HepG2 (cell line): ENCODE results near the gene DDX31. TPM values are rescaled to one million over a fixed set of nuclear protein-coding genes. Genes with fewer than 3 reads are reported as not detected.

Source experiments
- AGO2 ChIP-seq: fragments of 200-400 bp; formaldehyde crosslinking; optimal IDR thresholded peaks from 2 replicates; pipeline ENCODE3; 2017; ENCODE audit warnings: mild to moderate bottlenecking, low read depth, low read length, moderate library complexity
- ASH2L ChIP-seq: fragments of 300-600, 200-600 bp; sonication (generic); IDR thresholded peaks from 2 replicates; pipeline ENCODE4 v1.7.0; 2017; ENCODE audit warnings: low read depth, mild to moderate bottlenecking, moderate library complexity, mixed read lengths, low read length; ENCODE audit not compliant: insufficient read length
- ATF6 ChIP-seq: sonication (generic); formaldehyde crosslinking; conservative IDR thresholded peaks from 2 replicates; pipeline ENCODE4 v1.4.0; 2020; ENCODE audit warnings: missing genetic modification reagents
- CC2D1A ChIP-seq: sonication (generic); formaldehyde crosslinking; IDR thresholded peaks from 2 replicates; pipeline ENCODE4 v1.8.1; 2023; ENCODE audit warnings: mild to moderate bottlenecking, missing genetic modification reagents
- CENPX ChIP-seq: sonication (generic); formaldehyde crosslinking; IDR thresholded peaks from 2 replicates; pipeline ENCODE4 v1.9.0; 2021; ENCODE audit warnings: mild to moderate bottlenecking, missing genetic modification reagents, moderate library complexity
- JARID2 ChIP-seq: sonication (generic); formaldehyde crosslinking; IDR thresholded peaks from 2 replicates; pipeline ENCODE4 v1.8.1; 2023; ENCODE audit warnings: missing genetic modification reagents, inconsistent platforms; ENCODE audit not compliant: insufficient replicate concordance
- JUND ChIP-seq: sonication (generic); formaldehyde crosslinking; IDR thresholded peaks from 2 replicates; pipeline ENCODE4 v1.8.0; 2022; ENCODE audit warnings: mild to moderate bottlenecking, missing genetic modification reagents
- RAD51 ChIP-seq: fragments of 450-650 bp; IDR thresholded peaks from 2 replicates; pipeline ENCODE4 v1.6.1; 2016; ENCODE audit warnings: borderline replicate concordance
- SMC3 ChIP-seq: IDR thresholded peaks from 2 replicates; pipeline ENCODE4 v1.6.1; 2011; ENCODE audit warnings: low read length, improper control_type of control experiment
- TAF1 ChIP-seq: sonication (generic); formaldehyde crosslinking; IDR thresholded peaks from 2 replicates; pipeline ENCODE4 v1.4.0; 2020; ENCODE audit warnings: missing genetic modification reagents
- ZBTB4 ChIP-seq: sonication (generic); formaldehyde crosslinking; IDR thresholded peaks from 2 replicates; pipeline ENCODE4 v1.4.0; 2020; ENCODE audit warnings: missing genetic modification reagents, mild to moderate bottlenecking, borderline replicate concordance
- ZMYM3 ChIP-seq: sonication (generic); formaldehyde crosslinking; IDR thresholded peaks from 2 replicates; pipeline ENCODE4 v1.5.1; 2020; ENCODE audit warnings: mild to moderate bottlenecking, missing genetic modification reagents
- ZNF143 ChIP-seq: sonication (generic); formaldehyde crosslinking; IDR thresholded peaks from 2 replicates; pipeline ENCODE4 v1.4.0; 2020; ENCODE audit warnings: missing genetic modification reagents
- ZNF331 ChIP-seq: sonication (generic); formaldehyde crosslinking; IDR thresholded peaks from 2 replicates; pipeline ENCODE4 v1.4.0; 2020; ENCODE audit warnings: missing genetic modification reagents
- ZNF547 ChIP-seq: sonication (generic); formaldehyde crosslinking; IDR thresholded peaks from 2 replicates; pipeline ENCODE4 v1.5.1; 2020; ENCODE audit warnings: mild to moderate bottlenecking, missing genetic modification reagents
- ZNF737 ChIP-seq: sonication (generic); formaldehyde crosslinking; IDR thresholded peaks from 2 replicates; pipeline ENCODE4 v1.5.0; 2020; ENCODE audit warnings: missing genetic modification reagents, mild to moderate bottlenecking, borderline replicate concordance
- ZNF777 ChIP-seq: sonication (generic); formaldehyde crosslinking; IDR thresholded peaks from 2 replicates; pipeline ENCODE4 v1.4.0; 2020; ENCODE audit warnings: missing genetic modification reagents
- polyA plus RNA-seq, 8 experiments: library from polyadenylated mRNA; depleted of rRNA in 3 of 8; stranded (reverse) in 7 of 8; unstranded in 1 of 8; fragments of >200 nt; fragmentation: Illumina TruSeq in 4 of 8; extraction: Trizol in 4 of 8; gene quantifications; 2 replicates each; pipeline versions ENCODE4 v1.2.1 to v1.2.3, GENCODE V29; 2011 to 2016; ENCODE audit warnings: low read depth in 4 of 8, missing spikeins in 1 of 8, mixed read lengths in 1 of 8; ENCODE audit not compliant: insufficient read depth in 1 of 8
- total RNA-seq, 5 experiments: library from RNA; depleted of rRNA; stranded (reverse); fragments of >200 nt; fragmentation: Illumina TruSeq; extraction: Trizol; gene quantifications; 2 replicates each; pipeline ENCODE4 v1.2.3, GENCODE V29; 2016; ENCODE audit warnings: low read depth in 1 of 5
- TF ChIP-seq, protein P1 (sequence below): IDR thresholded peaks from 2 replicates; pipeline ENCODE4 v1.6.1; 2012; ENCODE audit warnings: low read depth, low read length, improper control_type of control experiment
- TF ChIP-seq, protein P2 (sequence below): sonication (generic); formaldehyde crosslinking; IDR thresholded peaks from 2 replicates; pipeline ENCODE4 v1.5.0; 2020; ENCODE audit warnings: mild to moderate bottlenecking, missing genetic modification reagents

Gene DDX31
- total and polyA plus RNA-seq, 2 of the 13 experiments (the other 11 are each of a cell fraction or from before 2014, with no cell fraction given) = 11.4 to 16.3 TPM

DNA sequence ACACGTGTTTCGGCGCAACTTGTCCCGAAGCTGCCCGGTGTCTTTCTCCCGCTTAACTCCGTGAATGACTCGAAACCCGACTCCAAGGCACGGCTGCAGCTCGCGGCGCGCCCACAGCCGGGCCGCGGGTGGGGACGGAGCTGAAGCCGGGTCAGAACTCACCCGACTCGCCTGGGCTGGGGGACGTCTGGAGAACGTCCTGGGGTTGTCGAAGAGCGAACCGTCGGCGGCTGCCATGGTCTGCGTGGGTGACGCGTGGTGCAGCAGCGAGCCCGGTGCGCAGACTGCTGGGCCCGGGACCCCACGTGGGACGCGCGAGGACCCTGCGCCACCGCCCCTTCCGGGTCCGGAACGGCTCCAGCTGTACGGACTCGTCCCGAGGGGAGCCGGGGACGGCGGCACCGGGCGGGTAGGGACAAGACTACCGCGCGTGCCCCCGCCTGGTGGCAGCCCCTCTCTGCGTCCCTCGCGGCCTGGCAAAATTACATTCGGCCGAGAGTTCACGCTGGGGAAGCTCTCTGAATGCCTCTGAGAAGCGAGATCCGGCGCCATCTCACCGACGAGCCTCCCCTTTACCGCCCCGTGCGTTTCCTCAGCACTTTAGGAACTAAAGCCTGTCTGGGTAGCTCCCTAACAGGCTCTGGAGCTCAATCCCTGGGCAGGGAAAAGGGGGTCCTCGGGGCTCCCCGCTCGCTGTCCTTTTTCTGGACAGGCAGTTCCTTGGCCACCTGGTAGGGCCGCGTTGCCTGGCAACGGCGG, at the start of gene DDX31 (continued):
- TF ChIP-seq ZBTB4 (CRISPR knock-in tag) (peak; percentile 94), CENPX (CRISPR knock-in tag) (no peak), ZNF737 (CRISPR knock-in tag) (peak; percentile 89; the same call in 1 of the 2 replicates), SMC3 (no peak), JARID2 (CRISPR knock-in tag) (no peak), RAD51 (no peak), TAF1 (peak; percentile 82), ZNF547 (CRISPR knock-in tag) (peak; percentile 96), ASH2L (peak; percentile 95), ATF6 (CRISPR knock-in tag) (no peak), ZMYM3 (CRISPR knock-in tag) (no peak), CC2D1A (no peak), ZNF143 (CRISPR knock-in tag) (no peak), JUND (CRISPR knock-in tag) (peak; percentile 43; the same call in 1 of the 2 replicates), AGO2 (no peak), ZNF777 (CRISPR knock-in tag) (peak; percentile 86), ZNF331 (CRISPR knock-in tag) (0 out of 2 replicates have a peak, but pooled peaks have one; percentile 67)
- TF ChIP-seq, protein P1, sequence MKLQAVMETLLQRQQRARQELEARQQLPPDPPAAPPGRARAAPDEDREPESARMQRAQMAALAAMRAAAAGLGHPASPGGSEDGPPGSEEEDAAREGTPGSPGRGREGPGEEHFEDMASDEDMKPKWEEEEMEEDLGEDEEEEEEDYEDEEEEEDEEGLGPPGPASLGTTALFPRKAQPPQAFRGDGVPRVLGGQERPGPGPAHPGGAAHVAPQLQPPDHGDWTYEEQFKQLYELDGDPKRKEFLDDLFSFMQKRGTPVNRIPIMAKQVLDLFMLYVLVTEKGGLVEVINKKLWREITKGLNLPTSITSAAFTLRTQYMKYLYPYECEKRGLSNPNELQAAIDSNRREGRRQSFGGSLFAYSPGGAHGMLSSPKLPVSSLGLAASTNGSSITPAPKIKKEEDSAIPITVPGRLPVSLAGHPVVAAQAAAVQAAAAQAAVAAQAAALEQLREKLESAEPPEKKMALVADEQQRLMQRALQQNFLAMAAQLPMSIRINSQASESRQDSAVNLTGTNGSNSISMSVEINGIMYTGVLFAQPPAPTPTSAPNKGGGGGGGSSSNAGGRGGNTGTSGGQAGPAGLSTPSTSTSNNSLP = no peak
- TF ChIP-seq, protein P2, sequence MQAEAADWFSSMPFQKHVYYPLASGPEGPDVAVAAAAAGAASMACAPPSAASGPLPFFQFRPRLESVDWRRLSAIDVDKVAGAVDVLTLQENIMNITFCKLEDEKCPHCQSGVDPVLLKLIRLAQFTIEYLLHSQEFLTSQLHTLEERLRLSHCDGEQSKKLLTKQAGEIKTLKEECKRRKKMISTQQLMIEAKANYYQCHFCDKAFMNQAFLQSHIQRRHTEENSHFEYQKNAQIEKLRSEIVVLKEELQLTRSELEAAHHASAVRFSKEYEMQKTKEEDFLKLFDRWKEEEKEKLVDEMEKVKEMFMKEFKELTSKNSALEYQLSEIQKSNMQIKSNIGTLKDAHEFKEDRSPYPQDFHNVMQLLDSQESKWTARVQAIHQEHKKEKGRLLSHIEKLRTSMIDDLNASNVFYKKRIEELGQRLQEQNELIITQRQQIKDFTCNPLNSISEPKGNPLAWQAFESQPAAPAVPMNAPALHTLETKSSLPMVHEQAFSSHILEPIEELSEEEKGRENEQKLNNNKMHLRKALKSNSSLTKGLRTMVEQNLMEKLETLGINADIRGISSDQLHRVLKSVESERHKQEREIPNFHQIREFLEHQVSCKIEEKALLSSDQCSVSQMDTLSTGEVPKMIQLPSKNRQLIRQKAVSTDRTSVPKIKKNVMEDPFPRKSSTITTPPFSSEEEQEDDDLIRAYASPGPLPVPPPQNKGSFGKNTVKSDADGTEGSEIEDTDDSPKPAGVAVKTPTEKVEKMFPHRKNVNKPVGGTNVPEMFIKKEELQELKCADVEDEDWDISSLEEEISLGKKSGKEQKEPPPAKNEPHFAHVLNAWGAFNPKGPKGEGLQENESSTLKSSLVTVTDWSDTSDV = peak; percentile 98
